ENCODE results near the gene ZNF462.

ZNF462 gene

DNA sequence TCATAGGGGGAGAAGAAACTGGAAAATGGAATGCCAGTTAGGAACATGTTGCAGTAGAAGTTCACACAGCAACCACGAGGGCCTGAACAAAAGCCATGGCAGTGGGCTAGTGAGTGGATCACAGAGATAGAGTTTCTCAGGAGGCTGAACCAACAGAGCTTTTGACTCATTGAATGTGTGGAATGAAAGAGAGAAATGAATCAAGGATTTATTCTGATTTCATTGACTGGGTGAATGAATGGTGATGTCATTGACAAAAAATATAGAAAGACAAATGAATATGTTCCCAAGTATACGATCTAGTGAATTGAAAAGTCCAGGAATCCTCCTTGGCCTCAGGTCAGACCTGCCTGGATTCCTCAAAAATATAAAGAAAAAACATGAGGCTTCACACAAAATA is 99.2 kb downstream of the ZNF462 start:
- no peak for TF ChIP-seq CEBPB (IDR thresholded peaks at IDR 0.05)

DNA sequence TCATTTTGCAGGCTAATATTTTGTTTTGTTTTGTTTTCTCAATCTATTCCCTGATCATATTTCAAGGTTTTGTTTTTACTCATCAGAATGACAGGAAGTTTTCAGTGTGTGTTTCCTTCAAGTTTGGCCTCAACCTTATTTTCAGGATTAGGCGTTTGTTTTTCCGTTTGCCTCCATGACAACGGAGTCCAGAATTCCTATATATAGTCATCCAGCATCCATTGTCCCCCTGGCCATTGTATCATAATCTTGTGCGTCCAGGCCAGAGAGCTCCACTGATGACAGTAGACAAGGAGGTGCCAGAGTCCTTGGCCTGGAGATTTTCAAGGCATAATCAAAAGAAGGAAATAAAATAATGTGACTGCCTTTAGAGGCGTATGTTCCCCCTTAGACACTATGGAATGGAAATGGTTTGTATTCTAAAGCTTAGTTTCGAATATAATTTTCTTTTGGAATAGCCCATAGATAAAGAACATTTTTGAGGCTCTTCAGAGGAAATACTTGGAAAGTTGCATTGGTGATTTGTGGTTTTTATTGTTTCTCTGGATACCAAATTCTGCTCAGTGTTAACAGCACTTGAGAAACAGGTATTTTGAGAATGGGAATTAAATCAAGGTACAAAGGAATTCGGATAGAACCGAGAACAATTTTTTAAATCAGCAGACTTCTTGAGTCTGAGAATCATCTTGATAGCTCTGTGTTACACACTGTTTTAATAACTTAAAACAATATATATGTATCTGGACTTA is 99.8 kb downstream of the ZNF462 start:
- TF ChIP-seq EGR1 (IDR thresholded peaks at IDR 0.05) (no peak), ZBTB7A (IDR thresholded peaks at IDR 0.05; ENCODE audit: low read depth) (no peak), RAD21 (IDR thresholded peaks at IDR 0.05; ENCODE audit: low read depth) (no peak), CEBPB (IDR thresholded peaks at IDR 0.05) (no peak), EP300 (IDR thresholded peaks at IDR 0.05; ENCODE audit: borderline replicate concordance) (no peak), CREB1 (IDR thresholded peaks at IDR 0.05; ENCODE audit: low read depth) (no peak), FOXM1 (IDR thresholded peaks at IDR 0.05; ENCODE audit: borderline replicate concordance, low read depth) (no peak)
- TF ChIP-seq, protein P1, sequence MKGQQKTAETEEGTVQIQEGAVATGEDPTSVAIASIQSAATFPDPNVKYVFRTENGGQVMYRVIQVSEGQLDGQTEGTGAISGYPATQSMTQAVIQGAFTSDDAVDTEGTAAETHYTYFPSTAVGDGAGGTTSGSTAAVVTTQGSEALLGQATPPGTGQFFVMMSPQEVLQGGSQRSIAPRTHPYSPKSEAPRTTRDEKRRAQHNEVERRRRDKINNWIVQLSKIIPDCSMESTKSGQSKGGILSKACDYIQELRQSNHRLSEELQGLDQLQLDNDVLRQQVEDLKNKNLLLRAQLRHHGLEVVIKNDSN (IDR thresholded peaks at IDR 0.05): no peak

DNA sequence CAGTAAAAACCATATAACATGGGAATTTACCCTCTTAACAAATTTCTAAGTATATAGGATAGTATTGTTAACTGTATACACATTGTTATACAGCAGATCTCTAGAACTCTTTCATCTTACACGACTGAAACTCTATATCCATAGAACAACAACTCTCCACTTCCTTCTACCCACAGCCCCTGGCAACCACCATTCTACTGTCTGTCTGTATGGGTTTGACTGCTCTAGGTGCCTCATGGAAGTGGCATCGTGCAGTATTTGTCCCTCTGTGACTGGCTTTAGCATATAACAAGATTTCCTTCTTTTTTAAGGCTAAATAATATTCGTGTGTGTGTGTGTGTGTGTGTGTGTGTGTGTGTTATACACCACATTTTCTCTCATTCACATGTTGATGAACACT is 100.7 kb downstream of the ZNF462 start:
- TF ChIP-seq FOXM1 (IDR thresholded peaks at IDR 0.05; ENCODE audit: borderline replicate concordance, low read depth): no peak
- TF ChIP-seq, protein P2, sequence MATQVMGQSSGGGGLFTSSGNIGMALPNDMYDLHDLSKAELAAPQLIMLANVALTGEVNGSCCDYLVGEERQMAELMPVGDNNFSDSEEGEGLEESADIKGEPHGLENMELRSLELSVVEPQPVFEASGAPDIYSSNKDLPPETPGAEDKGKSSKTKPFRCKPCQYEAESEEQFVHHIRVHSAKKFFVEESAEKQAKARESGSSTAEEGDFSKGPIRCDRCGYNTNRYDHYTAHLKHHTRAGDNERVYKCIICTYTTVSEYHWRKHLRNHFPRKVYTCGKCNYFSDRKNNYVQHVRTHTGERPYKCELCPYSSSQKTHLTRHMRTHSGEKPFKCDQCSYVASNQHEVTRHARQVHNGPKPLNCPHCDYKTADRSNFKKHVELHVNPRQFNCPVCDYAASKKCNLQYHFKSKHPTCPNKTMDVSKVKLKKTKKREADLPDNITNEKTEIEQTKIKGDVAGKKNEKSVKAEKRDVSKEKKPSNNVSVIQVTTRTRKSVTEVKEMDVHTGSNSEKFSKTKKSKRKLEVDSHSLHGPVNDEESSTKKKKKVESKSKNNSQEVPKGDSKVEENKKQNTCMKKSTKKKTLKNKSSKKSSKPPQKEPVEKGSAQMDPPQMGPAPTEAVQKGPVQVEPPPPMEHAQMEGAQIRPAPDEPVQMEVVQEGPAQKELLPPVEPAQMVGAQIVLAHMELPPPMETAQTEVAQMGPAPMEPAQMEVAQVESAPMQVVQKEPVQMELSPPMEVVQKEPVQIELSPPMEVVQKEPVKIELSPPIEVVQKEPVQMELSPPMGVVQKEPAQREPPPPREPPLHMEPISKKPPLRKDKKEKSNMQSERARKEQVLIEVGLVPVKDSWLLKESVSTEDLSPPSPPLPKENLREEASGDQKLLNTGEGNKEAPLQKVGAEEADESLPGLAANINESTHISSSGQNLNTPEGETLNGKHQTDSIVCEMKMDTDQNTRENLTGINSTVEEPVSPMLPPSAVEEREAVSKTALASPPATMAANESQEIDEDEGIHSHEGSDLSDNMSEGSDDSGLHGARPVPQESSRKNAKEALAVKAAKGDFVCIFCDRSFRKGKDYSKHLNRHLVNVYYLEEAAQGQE (IDR thresholded peaks at IDR 0.05; ENCODE audit: low read depth): no peak
- no peak for TF ChIP-seq TCF12 (IDR thresholded peaks at IDR 0.05; ENCODE audit: low read depth)

DNA sequence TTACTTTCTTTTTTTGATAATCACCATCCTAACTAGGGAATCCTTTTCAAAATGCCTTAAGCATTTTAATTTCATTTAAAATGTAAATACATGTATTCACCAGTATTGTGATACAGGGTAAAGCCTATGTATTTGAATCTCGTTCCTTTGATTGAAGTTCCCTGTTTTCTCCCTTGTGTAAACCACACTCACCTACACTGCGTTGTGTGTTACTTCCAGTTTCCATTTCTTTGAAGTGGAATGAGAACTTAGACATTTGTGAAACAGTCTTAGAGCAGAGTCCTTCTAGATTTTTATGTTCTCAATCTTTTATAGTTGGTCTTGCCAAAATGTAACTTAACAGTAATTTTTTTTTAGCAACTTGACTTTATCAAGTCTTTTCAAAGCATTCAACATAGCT is 101.4 kb downstream of the ZNF462 start:
- no peak for TF ChIP-seq NFIC (IDR thresholded peaks at IDR 0.05)
- TF ChIP-seq, protein P2 (IDR thresholded peaks at IDR 0.05; ENCODE audit: low read depth): no peak
- no peak for TF ChIP-seq YY1 (IDR thresholded peaks at IDR 0.05; ENCODE audit: low read depth)
- no peak for TF ChIP-seq EP300 (IDR thresholded peaks at IDR 0.05; ENCODE audit: borderline replicate concordance)
- no peak for TF ChIP-seq TEAD4 (IDR thresholded peaks at IDR 0.05)
- no peak for TF ChIP-seq EGR1 (IDR thresholded peaks at IDR 0.05)
- TF ChIP-seq ZBTB7A (IDR thresholded peaks at IDR 0.05; ENCODE audit: low read depth): no peak
- no peak for TF ChIP-seq TAF1 (IDR thresholded peaks at IDR 0.05; ENCODE audit: low read depth)
- no peak for TF ChIP-seq TCF12 (IDR thresholded peaks at IDR 0.05; ENCODE audit: low read depth)
- TF ChIP-seq, protein P3, sequence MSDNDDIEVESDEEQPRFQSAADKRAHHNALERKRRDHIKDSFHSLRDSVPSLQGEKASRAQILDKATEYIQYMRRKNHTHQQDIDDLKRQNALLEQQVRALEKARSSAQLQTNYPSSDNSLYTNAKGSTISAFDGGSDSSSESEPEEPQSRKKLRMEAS (IDR thresholded peaks at IDR 0.05): no peak
- TF ChIP-seq CREB1 (IDR thresholded peaks at IDR 0.05; ENCODE audit: low read depth): no peak
- TF ChIP-seq CEBPB (IDR thresholded peaks at IDR 0.05): no peak
- no peak for TF ChIP-seq FOXM1 (IDR thresholded peaks at IDR 0.05; ENCODE audit: borderline replicate concordance, low read depth)
- TF ChIP-seq RAD21 (IDR thresholded peaks at IDR 0.05; ENCODE audit: low read depth): no peak
- TF ChIP-seq, protein P1 (IDR thresholded peaks at IDR 0.05): no peak

DNA sequence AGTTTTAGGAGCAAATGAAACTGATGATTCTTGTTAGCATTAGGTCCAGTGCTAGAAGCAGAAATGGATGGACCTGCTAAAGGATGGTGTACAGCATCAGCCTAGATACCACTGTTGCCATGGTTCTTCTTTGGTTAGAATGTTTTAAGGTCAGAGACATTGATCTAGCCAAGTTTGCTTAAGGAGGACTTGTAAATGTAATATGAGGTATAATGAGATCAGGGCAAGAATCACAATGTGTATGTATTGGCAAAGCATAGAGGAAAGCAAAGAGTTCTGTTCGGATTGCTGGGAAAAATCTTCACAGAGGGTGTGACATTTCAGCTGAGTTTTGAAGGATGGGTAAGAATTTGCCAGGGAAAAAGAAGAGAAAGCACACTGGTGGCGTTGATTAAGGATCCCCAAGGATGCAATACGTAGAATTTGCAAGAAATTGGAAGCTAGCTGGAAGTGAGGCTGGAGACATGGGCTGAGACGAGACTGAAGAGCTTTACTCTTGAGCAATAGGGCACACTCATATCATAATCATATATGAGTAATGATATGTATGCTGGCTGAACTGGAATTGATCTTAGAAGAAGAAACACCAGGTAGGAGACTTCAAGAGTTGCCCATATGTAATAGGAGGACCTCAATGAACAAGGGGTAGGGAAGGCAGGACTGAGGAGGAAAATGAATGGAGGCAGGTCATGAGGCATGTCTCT is 102.0 kb downstream of the ZNF462 start:
- TF ChIP-seq YY1 (IDR thresholded peaks at IDR 0.05; ENCODE audit: low read depth) (no peak), EP300 (IDR thresholded peaks at IDR 0.05; ENCODE audit: borderline replicate concordance) (no peak), ZBTB7A (IDR thresholded peaks at IDR 0.05; ENCODE audit: low read depth) (no peak), FOXM1 (IDR thresholded peaks at IDR 0.05; ENCODE audit: borderline replicate concordance, low read depth) (no peak), CEBPB (IDR thresholded peaks at IDR 0.05) (no peak)
- TF ChIP-seq, protein P3 (IDR thresholded peaks at IDR 0.05): no peak

DNA sequence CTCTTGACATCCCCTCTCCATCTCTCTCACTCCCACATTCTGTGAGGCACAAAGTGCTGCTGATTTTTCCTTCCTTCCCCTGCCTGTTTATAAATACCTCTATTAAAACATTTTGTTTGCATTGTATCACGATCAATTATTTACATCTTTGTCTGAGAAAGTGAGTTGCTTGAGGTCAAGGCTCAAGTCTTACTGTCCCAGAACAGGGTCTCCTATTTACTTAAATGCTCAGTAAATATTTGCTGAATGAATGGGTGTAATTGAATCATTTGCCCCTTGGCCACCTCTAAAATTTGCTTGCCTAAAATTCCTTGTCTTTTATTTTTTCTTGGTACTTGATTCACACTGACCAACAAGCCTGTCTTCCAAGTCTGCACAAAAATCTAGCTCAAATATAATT is 103.5 kb downstream of the ZNF462 start:
- TF ChIP-seq, protein P1 (IDR thresholded peaks at IDR 0.05): no peak
- TF ChIP-seq, protein P2 (IDR thresholded peaks at IDR 0.05; ENCODE audit: low read depth): no peak
- TF ChIP-seq CEBPB (IDR thresholded peaks at IDR 0.05): no peak
- no peak for TF ChIP-seq EGR1 (IDR thresholded peaks at IDR 0.05)
- no peak for TF ChIP-seq TCF12 (IDR thresholded peaks at IDR 0.05; ENCODE audit: low read depth)

All from Ishikawa (cell line).